Measurements from ENCODE around the gene HNF4A. TPM values are rescaled to one million over a fixed set of nuclear protein-coding genes. Genes with fewer than 3 reads are reported as not detected.

HNF4A gene
- total and polyA plus RNA-seq, 2 experiments from 2014 or later, result 0.09 TPM; not detected in 1

DNA sequence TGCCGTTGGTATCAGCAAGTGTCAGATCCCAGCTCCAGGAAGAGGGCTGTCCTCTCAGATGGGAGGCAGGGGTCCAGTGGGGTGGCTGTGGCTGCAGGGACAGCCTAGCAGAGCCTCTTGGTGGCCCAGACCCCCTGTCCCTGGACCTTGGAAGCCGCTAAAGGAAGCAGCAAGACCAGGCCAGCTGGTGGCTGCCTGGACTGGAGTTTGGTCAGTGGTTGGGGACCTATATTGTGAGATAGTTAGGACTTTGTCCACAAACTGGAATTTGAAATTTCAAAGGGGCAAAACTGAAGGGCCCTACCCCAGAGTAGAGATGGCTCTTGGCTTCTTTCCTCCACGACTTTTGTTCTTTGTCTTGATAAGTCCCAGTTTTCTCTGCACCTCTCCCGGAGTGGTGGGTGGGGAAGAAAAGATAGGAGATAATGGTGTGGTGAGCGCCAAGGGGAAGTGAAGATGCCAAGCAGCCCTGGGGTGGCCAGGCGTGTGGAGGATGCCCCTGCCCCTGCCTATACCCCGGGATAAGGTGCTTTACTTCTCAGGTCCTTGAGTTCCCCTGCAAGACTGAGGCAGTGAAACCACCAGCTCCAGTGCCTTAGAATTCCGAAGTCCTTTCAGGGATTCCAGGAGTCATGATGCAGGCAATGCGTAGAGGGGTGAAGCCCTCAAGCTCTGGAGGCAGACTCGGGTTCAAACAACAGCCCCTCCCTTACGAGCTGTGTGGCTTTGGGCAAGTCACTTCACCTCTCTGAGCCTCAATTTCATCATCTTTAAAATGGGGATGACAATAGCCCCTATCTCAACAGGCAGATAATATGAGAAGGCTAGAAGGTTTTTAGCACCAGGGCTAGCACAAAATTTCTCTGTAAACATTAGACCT lies 40.2 kb downstream of the HNF4A start:
- Histone ChIP-seq H3K36me3 (no peaks in the 10 kb centered on the region), H3K27ac (no peak overlapping the region), H3K4me3 (no peak overlapping the region), H3K4me1 (ENCODE audit: low read depth) (no peaks in the 10 kb centered on the region), H3K27me3 (no peaks in the 10 kb centered on the region), H3K9me3 (ENCODE audit: low read depth) (no peaks in the 10 kb centered on the region)
- TF ChIP-seq, protein P1, sequence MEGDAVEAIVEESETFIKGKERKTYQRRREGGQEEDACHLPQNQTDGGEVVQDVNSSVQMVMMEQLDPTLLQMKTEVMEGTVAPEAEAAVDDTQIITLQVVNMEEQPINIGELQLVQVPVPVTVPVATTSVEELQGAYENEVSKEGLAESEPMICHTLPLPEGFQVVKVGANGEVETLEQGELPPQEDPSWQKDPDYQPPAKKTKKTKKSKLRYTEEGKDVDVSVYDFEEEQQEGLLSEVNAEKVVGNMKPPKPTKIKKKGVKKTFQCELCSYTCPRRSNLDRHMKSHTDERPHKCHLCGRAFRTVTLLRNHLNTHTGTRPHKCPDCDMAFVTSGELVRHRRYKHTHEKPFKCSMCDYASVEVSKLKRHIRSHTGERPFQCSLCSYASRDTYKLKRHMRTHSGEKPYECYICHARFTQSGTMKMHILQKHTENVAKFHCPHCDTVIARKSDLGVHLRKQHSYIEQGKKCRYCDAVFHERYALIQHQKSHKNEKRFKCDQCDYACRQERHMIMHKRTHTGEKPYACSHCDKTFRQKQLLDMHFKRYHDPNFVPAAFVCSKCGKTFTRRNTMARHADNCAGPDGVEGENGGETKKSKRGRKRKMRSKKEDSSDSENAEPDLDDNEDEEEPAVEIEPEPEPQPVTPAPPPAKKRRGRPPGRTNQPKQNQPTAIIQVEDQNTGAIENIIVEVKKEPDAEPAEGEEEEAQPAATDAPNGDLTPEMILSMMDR (IDR thresholded peaks at IDR 0.05; ENCODE audit: low read depth, low read length), result no peak
- no peak for DNase-seq (ENCODE audit: low read depth in 1 of 2, low spot score in 1 of 2)

DNA sequence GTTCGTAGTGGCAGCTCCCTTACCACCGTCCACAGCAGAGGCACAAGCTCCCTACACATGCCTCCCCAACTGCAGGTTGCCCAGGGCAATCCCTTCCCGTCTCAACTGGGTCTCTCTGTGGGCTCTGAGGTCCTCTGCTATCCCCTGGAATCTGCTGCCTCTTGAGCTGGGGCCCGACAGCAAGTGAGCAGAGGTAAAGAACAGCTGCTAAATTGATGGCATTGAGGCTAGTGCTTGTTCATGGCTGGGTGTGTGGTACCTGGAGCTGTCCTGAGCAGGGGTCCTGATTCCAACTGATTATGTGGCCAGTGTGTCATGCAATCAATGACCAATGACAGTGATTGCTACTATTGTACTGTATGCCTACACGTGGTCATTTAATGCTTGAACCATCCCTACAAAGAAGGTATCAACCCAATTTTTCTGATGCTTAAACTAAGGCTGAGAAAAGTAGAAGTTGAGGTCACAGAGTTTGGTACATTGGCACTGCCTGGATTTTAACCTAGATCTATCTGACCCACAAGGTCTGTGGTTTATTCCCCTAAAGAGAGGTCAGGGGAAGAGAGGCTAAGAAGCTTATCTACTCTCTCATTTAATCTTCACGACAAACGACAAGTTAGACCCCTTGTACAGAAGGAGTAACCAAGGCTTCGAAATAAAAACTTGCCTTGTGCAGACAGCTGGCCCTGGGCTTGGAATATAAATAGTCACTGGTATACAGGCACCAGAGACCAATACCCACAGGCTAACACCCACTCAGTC lies 41.1 kb downstream of the HNF4A start:
- TF ChIP-seq, protein P1 (IDR thresholded peaks at IDR 0.05; ENCODE audit: low read depth, low read length), result no peak
- Histone ChIP-seq H3K27ac (no peak overlapping the region), H3K4me3 (no peak overlapping the region), H3K36me3 (no peaks in the 10 kb centered on the region), H3K27me3 (no peaks in the 10 kb centered on the region), H3K4me1 (ENCODE audit: low read depth) (no peaks in the 10 kb centered on the region), H3K9me3 (ENCODE audit: low read depth) (no peaks in the 10 kb centered on the region)
- DNase-seq (ENCODE audit: low read depth in 1 of 2, low spot score in 1 of 2), result peak in 1 of 2 donors; percentile 33

DNA sequence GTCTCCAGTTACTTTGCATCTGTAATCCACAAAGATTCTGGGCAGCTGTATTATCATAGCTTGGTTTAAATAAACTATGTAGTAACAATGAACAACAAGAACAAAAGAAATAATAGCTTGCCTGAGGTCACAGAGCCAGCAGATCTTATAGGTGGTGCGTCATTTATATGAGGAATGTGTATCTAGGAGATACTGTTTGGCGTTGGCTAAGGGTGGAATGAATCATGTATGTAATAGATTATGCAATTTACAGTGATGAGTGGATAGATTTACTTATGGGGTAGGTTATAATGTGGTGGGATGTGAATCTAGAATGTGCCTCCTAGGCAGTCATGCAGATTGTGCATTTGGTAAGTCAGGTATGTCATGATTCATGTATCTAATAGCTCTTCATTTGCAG lies 42.8 kb downstream of the HNF4A start:
- TF ChIP-seq, protein P1 (IDR thresholded peaks at IDR 0.05; ENCODE audit: low read depth, low read length), result no peak
- DNase-seq (ENCODE audit: low read depth in 1 of 2, low spot score in 1 of 2), result peak in 1 of 2 donors; percentile 91

DNA sequence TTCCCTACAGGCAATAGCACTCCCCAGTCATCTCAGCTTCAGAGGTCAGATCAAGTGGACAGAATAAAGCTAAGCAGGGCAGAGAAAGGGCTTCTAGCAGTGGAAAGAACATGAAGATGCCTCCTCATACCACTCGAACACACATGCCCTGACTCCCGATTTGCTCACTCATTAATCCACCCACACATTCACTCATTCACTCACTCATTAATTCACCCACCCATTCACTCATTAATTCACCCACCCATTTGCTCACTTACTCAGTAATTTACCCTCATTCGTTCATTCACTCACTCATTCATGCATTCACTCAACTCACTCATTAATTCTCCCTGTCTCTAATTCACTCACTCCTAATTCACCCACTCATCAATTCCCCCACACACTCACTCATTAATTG lies 43.9 kb downstream of the HNF4A start:
- Histone ChIP-seq H3K9me3 (ENCODE audit: low read depth) (no peaks in the 10 kb centered on the region), H3K36me3 (no peaks in the 10 kb centered on the region), H3K4me1 (ENCODE audit: low read depth) (no peaks in the 10 kb centered on the region), H3K4me3 (no peak overlapping the region), H3K27me3 (no peaks in the 10 kb centered on the region), H3K27ac (no peak overlapping the region)
- DNase-seq (ENCODE audit: low read depth in 1 of 2, low spot score in 1 of 2), result no peak
- TF ChIP-seq, protein P1 (IDR thresholded peaks at IDR 0.05; ENCODE audit: low read depth, low read length), result no peak

More for the DNA sequence above, 42.8 kb downstream of the HNF4A start:
- H3K36me3 ChIP-seq, result no peaks in the 10 kb centered on the region
- H3K4me3 ChIP-seq, result no peak overlapping the region
- no peak overlapping the region for H3K27ac ChIP-seq
- H3K4me1 ChIP-seq (ENCODE audit: low read depth), result no peaks in the 10 kb centered on the region
- H3K27me3 ChIP-seq, result no peaks in the 10 kb centered on the region
- H3K9me3 ChIP-seq (ENCODE audit: low read depth), result no peaks in the 10 kb centered on the region

DNA sequence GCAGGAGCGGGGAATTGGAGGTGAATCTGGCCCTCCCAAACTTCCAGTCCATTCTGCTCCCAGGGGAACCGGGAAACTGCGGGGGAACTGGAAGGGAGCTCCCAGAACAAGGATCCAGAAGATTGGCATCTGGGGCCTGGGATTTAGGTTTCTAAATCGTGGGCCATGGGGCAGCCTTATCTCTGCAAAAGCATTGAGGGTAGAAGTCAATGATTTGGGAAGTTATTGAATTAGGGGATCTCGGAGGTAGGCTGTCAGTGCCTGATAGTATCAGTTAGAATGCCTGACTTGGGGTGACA lies 45.1 kb downstream of the HNF4A start:
- no peaks in the 10 kb centered on the region for H3K27me3 ChIP-seq
- TF ChIP-seq, protein P1 (IDR thresholded peaks at IDR 0.05; ENCODE audit: low read depth, low read length), result no peak
- H3K4me3 ChIP-seq, result no peak overlapping the region
- H3K27ac ChIP-seq, result no peak overlapping the region
- H3K4me1 ChIP-seq (ENCODE audit: low read depth), result no peaks in the 10 kb centered on the region
- H3K9me3 ChIP-seq (ENCODE audit: low read depth), result no peaks in the 10 kb centered on the region
- no peak for DNase-seq (ENCODE audit: low read depth in 1 of 2, low spot score in 1 of 2)
- no peaks in the 10 kb centered on the region for H3K36me3 ChIP-seq

Measured in cardiac muscle cell (in vitro differentiated cells and primary cell).